Smooth muscle cell (in vitro differentiated cells): Measurements from ENCODE around the gene NOXRED1. TPM values are rescaled to one million over a fixed set of nuclear protein-coding genes. Genes with fewer than 3 reads are reported as not detected.
"Not testable (repeated sequence)": the region's sequence is repeated elsewhere in the genome, so short reads cannot be mapped to it uniquely, and the experiment has no call there.

Experiments
- DNase-seq: peaks from one replicate; lab custom pipeline; 2025; ENCODE audit not compliant: unreplicated experiment; lab: John Stamatoyannopoulos, UW
- H2AFZ ChIP-seq: fragments of 200-600 bp; sonication (generic); 2 replicates; pipeline ENCODE4 v1.6.0; 2016; ENCODE audit warnings: antibody characterized with exemption, low read depth, mild to moderate bottlenecking
- H3F3A ChIP-seq: fragments of 200-600 bp; sonication (generic); 2 replicates; pipeline ENCODE4 v1.6.0; 2017; ENCODE audit warnings: antibody characterized with exemption, low read depth
- H3K27ac ChIP-seq: fragments of 200-600 bp; sonication (generic); 2 replicates; pipeline ENCODE4 v1.5.1; 2016; ENCODE audit warnings: low read depth, mild to moderate bottlenecking
- H3K27me3 ChIP-seq: fragments of 200-600 bp; sonication (generic); 2 replicates; pipeline ENCODE4 v1.6.1; 2016; ENCODE audit warnings: low read depth, mild to moderate bottlenecking
- H3K36me3 ChIP-seq: fragments of 200-600 bp; sonication (generic); 2 replicates; pipeline ENCODE4 v1.5.1; 2016; ENCODE audit warnings: low read depth
- H3K4me1 ChIP-seq: fragments of 200-600 bp; sonication (generic); 2 replicates; pipeline ENCODE4 v1.5.1; 2016; ENCODE audit warnings: low read depth
- H3K4me2 ChIP-seq: fragments of 200-600 bp; sonication (generic); 2 replicates; pipeline ENCODE4 v1.6.0; 2016; ENCODE audit warnings: mild to moderate bottlenecking
- H3K4me3 ChIP-seq: fragments of 200-600 bp; sonication (generic); 2 replicates; pipeline ENCODE4 v1.5.1; 2016; ENCODE audit warnings: mild to moderate bottlenecking
- H3K79me2 ChIP-seq: fragments of 200-600 bp; sonication (generic); 2 replicates; pipeline ENCODE4 v1.6.0; 2016; ENCODE audit warnings: low read depth, mild to moderate bottlenecking
- H3K9ac ChIP-seq: fragments of 200-600 bp; sonication (generic); 2 replicates; pipeline ENCODE4 v1.6.0; 2016; ENCODE audit warnings: low read depth
- H3K9me3 ChIP-seq: fragments of 200-600 bp; sonication (generic); replicated peaks from 2 replicates; pipeline ENCODE4 v1.5.1; 2016; ENCODE audit warnings: low read depth
- H4K20me1 ChIP-seq: fragments of 200-600 bp; sonication (generic); 2 replicates; pipeline ENCODE4 v1.6.0; 2016; ENCODE audit warnings: low read depth
- CTCF ChIP-seq: fragments of 200-600 bp; sonication (generic); IDR thresholded peaks from 2 replicates; pipeline ENCODE4 v1.5.1; 2017; ENCODE audit warnings: borderline replicate concordance, mild to moderate bottlenecking, antibody characterized with exemption; ENCODE audit not compliant: insufficient read depth, poor library complexity, severe bottlenecking
- WGBS: methylation state at CpG from one replicate; pipeline ENCODE4 v1.1.7; 2016; ENCODE audit warnings: low lambda C conversion rate; 5-methylcytosine and 5-hydroxymethylcytosine counted together
- polyA plus RNA-seq: library from polyadenylated mRNA; unstranded; fragments of >200 nt; fragmentation: Nextera tagmentation; extraction: Ambion mirVana; gene quantifications from 2 replicates; pipeline ENCODE4 v1.2.1, GENCODE V29; 2016
- total RNA-seq: library from RNA; depleted of rRNA; stranded (reverse); fragments of >200 nt; gene quantifications from 2 replicates; pipeline ENCODE4 v1.2.3, GENCODE V29; 2014

NOXRED1 gene
- total and polyA plus RNA-seq, 2 experiments from 2014 or later, result 0.14 to 0.49 TPM

- Histone ChIP-seq H3K9ac (no peak overlapping the region), H3K27ac (no peak overlapping the region), H3K9me3 (no peaks in the 10 kb centered on the region), H3K79me2 (no peaks in the 10 kb centered on the region), H2AFZ (no peak overlapping the region), H3K4me3 (no peak overlapping the region), H3K27me3 (no peaks in the 10 kb centered on the region), H3K4me2 (no peak overlapping the region), H3K36me3 (peaks cover 32% of the 10 kb centered on the region), H3K4me1 (no peaks in the 10 kb centered on the region), H4K20me1 (no peaks in the 10 kb centered on the region), H3F3A (no peaks in the 10 kb centered on the region)
- 93% methylated on average over 3 of the region's 3 CpGs for WGBS
- TF ChIP-seq CTCF, result no peak
- no peak for DNase-seq
These were observed 3.1 kb upstream of the NOXRED1 start for GRCh38 chr14:77426396-77426795.

GRCh38 chr14:77424862-77425261 lies 1.5 kb upstream of the NOXRED1 start:
- H3K9ac ChIP-seq, result no peak overlapping the region

GRCh38 chr14:77421201-77421600 lies 2.1 kb downstream of the NOXRED1 start:
- Histone ChIP-seq H3K27ac (no peak overlapping the region), H3K36me3 (peaks cover 14% of the 10 kb centered on the region), H2AFZ (no peak overlapping the region), H3K4me1 (no peaks in the 10 kb centered on the region), H3F3A (no peaks in the 10 kb centered on the region), H3K9ac (no peak overlapping the region), H3K9me3 (no peaks in the 10 kb centered on the region), H3K27me3 (no peaks in the 10 kb centered on the region), H3K4me3 (no peak overlapping the region), H3K4me2 (no peak overlapping the region), H3K79me2 (no peaks in the 10 kb centered on the region), H4K20me1 (no peaks in the 10 kb centered on the region)
- TF ChIP-seq CTCF, result no peak
- DNase-seq, result no peak
- WGBS, result 78% methylated on average over 2 of the region's 2 CpGs

More at GRCh38 chr14:77424862-77425261, 1.5 kb upstream of the NOXRED1 start:
- Histone ChIP-seq H3K9me3 (no peaks in the 10 kb centered on the region), H3K27me3 (no peaks in the 10 kb centered on the region), H3K27ac (no peak overlapping the region), H3K4me1 (no peaks in the 10 kb centered on the region), H3K4me3 (no peak overlapping the region), H3K4me2 (no peak overlapping the region), H4K20me1 (no peaks in the 10 kb centered on the region), H3K36me3 (peaks cover 30% of the 10 kb centered on the region), H3F3A (no peaks in the 10 kb centered on the region), H3K79me2 (no peaks in the 10 kb centered on the region), H2AFZ (no peak overlapping the region)
- TF ChIP-seq CTCF, result no peak
- 88% methylated on average over 3 of the region's 3 CpGs for WGBS
- DNase-seq, result no peak

- H3K4me2 ChIP-seq, result no peak overlapping the region
- no peaks in the 10 kb centered on the region for H3K36me3 ChIP-seq
- no peaks in the 10 kb centered on the region for H3F3A ChIP-seq
- DNase-seq, result no peak
- no peaks in the 10 kb centered on the region for H3K27me3 ChIP-seq
- no peaks in the 10 kb centered on the region for H3K79me2 ChIP-seq
- no peaks in the 10 kb centered on the region for H4K20me1 ChIP-seq
- H3K9me3 ChIP-seq, result no peaks in the 10 kb centered on the region
- no peak overlapping the region for H3K4me3 ChIP-seq
- no peak overlapping the region for H3K27ac ChIP-seq
- no peak for TF ChIP-seq CTCF
- H2AFZ ChIP-seq, result no peak overlapping the region
- H3K9ac ChIP-seq, result no peak overlapping the region
- H3K4me1 ChIP-seq, result no peaks in the 10 kb centered on the region
- 97% methylated on average over 8 of the region's 8 CpGs for WGBS
These were observed 6.5 kb downstream of the NOXRED1 start for GRCh38 chr14:77416836-77417235.

GRCh38 chr14:77416098-77416497 lies 7.2 kb downstream of the NOXRED1 start:
- H3F3A ChIP-seq, H3K9me3 ChIP-seq, H3K4me2 ChIP-seq, H4K20me1 ChIP-seq, H3K27me3 ChIP-seq, H2AFZ ChIP-seq, H3K79me2 ChIP-seq, DNase-seq, H3K9ac ChIP-seq, H3K27ac ChIP-seq, H3K36me3 ChIP-seq, H3K4me3 ChIP-seq, H3K4me1 ChIP-seq: not testable (repeated sequence)
- 94% methylated on average over 2 of the region's 3 CpGs for WGBS
